ENCODE measurements around the gene SMOC2.

SMOC2 gene

DNA sequence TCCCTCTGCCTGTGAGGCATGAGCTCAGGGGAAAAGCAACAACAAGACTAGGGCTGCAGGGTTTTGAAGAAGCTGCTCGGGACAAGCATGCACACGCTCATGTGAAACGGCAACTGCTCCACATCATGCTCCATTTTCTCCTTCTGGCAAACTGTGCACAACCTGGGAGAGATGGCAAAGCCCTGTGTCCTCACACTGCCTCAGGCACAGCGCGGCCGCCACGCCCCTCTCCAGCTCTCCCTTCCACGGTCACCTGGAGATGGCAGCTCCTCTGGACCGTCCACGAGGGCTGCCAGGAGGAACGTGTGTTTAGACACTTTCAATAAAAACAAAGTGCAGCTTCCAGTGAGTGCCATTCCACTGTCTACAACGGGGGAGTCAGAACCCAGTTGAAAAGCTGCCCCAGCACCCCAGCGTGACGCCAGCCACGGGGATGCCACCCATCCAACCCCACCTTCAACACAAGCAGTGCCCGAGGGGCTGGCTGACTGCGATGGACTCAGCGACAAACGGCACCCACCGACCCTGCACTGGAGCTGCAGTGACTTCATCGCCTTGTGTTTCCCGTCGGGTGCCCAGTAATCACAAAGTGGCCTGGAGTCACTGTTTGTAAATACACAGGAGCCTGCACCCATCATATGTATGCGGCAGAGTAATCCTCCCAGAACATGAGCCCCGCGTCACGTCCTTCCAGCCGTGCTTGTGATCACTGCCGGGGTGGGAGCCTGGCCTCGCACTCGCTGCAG lies 16.1 kb downstream of the SMOC2 start:
- Histone ChIP-seq H3K27me3 (ENCODE audit: low read depth, low read length) (no peaks in the 10 kb centered on the region), H3K4me2 (ENCODE audit: low read length) (no peak overlapping the region), H3K4me3 (ENCODE audit: low read length) (no peak overlapping the region), H3K36me3 (replicated peaks; ENCODE audit: low read depth, low read length) (no peaks in the 10 kb centered on the region), H2AFZ (ENCODE audit: low read depth, low read length) (no peak overlapping the region), H4K20me1 (ENCODE audit: insufficient read depth, low read length) (no peaks in the 10 kb centered on the region), H3K9me3 (ENCODE audit: insufficient read depth, low read length) (no peaks in the 10 kb centered on the region), H3K27ac (ENCODE audit: low read length) (no peak overlapping the region), H3K79me2 (ENCODE audit: low read length) (no peaks in the 10 kb centered on the region), H3K9ac (ENCODE audit: low read length) (no peak overlapping the region), H3K4me1 (ENCODE audit: low read length) (no peaks in the 10 kb centered on the region)
- TF ChIP-seq EZH2phosphoT487 (IDR thresholded peaks at IDR 0.05; ENCODE audit: low read depth) = no peak
- TF ChIP-seq, protein P1, sequence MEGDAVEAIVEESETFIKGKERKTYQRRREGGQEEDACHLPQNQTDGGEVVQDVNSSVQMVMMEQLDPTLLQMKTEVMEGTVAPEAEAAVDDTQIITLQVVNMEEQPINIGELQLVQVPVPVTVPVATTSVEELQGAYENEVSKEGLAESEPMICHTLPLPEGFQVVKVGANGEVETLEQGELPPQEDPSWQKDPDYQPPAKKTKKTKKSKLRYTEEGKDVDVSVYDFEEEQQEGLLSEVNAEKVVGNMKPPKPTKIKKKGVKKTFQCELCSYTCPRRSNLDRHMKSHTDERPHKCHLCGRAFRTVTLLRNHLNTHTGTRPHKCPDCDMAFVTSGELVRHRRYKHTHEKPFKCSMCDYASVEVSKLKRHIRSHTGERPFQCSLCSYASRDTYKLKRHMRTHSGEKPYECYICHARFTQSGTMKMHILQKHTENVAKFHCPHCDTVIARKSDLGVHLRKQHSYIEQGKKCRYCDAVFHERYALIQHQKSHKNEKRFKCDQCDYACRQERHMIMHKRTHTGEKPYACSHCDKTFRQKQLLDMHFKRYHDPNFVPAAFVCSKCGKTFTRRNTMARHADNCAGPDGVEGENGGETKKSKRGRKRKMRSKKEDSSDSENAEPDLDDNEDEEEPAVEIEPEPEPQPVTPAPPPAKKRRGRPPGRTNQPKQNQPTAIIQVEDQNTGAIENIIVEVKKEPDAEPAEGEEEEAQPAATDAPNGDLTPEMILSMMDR (IDR thresholded peaks at IDR 0.05; ENCODE audit: low read depth, low read length) = no peak

- Histone ChIP-seq H3K4me2 (ENCODE audit: low read length) (no peak overlapping the region), H3K4me1 (ENCODE audit: low read length) (no peaks in the 10 kb centered on the region), H3K4me3 (ENCODE audit: low read length) (no peak overlapping the region), H4K20me1 (ENCODE audit: insufficient read depth, low read length) (no peaks in the 10 kb centered on the region), H3K9me3 (ENCODE audit: insufficient read depth, low read length) (no peaks in the 10 kb centered on the region), H3K27ac (ENCODE audit: low read length) (no peak overlapping the region), H3K79me2 (ENCODE audit: low read length) (no peaks in the 10 kb centered on the region), H3K36me3 (replicated peaks; ENCODE audit: low read depth, low read length) (no peaks in the 10 kb centered on the region), H2AFZ (ENCODE audit: low read depth, low read length) (no peak overlapping the region), H3K27me3 (ENCODE audit: low read depth, low read length) (no peaks in the 10 kb centered on the region), H3K9ac (ENCODE audit: low read length) (no peak overlapping the region)
- TF ChIP-seq EZH2phosphoT487 (IDR thresholded peaks at IDR 0.05; ENCODE audit: low read depth) = no peak
- TF ChIP-seq, protein P1 (IDR thresholded peaks at IDR 0.05; ENCODE audit: low read depth, low read length) = no peak
Observed at GRCh38 chr6:168457653-168457934, 16.6 kb downstream of the SMOC2 start.

DNA sequence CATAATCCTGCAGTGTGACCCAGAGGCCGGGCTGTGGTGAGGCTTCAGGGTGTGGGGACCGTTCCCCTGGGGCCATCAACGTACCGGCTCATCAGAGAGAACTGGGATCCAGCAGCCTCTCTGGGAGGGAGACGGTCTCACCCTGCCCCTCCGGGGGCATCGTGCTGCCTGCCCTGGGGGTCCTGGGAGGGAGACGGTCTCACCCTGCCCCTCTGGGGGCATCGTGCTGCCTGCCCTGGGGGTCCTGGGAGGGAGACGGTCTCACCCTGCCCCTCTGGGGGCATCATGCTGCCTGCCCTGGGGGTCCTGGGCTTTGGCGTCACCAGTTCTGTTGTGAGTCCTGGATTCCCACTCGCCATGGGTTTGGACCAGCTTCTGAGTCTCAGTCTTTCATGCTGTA lies 17.1 kb downstream of the SMOC2 start:
- TF ChIP-seq, protein P1 (IDR thresholded peaks at IDR 0.05; ENCODE audit: low read depth, low read length) = no peak
- TF ChIP-seq EZH2phosphoT487 (IDR thresholded peaks at IDR 0.05; ENCODE audit: low read depth) = no peak
- H3K9me3 ChIP-seq (ENCODE audit: insufficient read depth, low read length) = no peaks in the 10 kb centered on the region
- no peaks in the 10 kb centered on the region for H3K36me3 ChIP-seq (replicated peaks; ENCODE audit: low read depth, low read length)
- no peak overlapping the region for H3K27ac ChIP-seq (ENCODE audit: low read length)
- no peaks in the 10 kb centered on the region for H3K27me3 ChIP-seq (ENCODE audit: low read depth, low read length)
- H3K4me1 ChIP-seq (ENCODE audit: low read length) = no peaks in the 10 kb centered on the region
- H2AFZ ChIP-seq (ENCODE audit: low read depth, low read length) = no peak overlapping the region
- no peak overlapping the region for H3K4me2 ChIP-seq (ENCODE audit: low read length)
- H3K4me3 ChIP-seq (ENCODE audit: low read length) = no peak overlapping the region
- H3K9ac ChIP-seq (ENCODE audit: low read length) = no peak overlapping the region
- no peaks in the 10 kb centered on the region for H3K79me2 ChIP-seq (ENCODE audit: low read length)
- H4K20me1 ChIP-seq (ENCODE audit: insufficient read depth, low read length) = no peaks in the 10 kb centered on the region

DNA sequence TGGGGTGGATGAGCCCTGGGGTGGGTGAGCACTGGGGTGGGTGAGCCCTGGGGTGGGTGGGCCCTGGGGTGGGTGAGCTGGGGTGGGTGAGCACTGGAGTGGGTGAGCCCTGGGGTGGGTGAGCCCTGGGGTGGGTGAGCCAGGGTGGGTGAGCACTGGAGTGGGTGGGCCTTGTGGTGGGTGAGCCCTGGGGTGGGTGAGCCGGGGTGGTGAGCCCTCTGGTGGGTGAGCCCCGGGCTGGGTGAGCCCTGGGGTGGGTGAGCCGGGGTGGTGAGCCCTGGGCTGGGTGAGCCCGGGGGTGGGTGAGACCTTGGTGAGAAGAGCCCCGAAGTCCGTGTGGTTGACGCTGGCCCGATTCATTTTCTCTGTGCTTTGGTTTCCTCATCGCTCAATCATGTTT lies 18.6 kb downstream of the SMOC2 start:
- Histone ChIP-seq H3K27me3 (ENCODE audit: low read depth, low read length) (no peaks in the 10 kb centered on the region), H3K36me3 (replicated peaks; ENCODE audit: low read depth, low read length) (no peaks in the 10 kb centered on the region), H3K9me3 (ENCODE audit: insufficient read depth, low read length) (no peaks in the 10 kb centered on the region), H3K4me1 (ENCODE audit: low read length) (no peaks in the 10 kb centered on the region), H4K20me1 (ENCODE audit: insufficient read depth, low read length) (no peaks in the 10 kb centered on the region), H3K9ac (ENCODE audit: low read length) (no peak overlapping the region), H3K4me2 (ENCODE audit: low read length) (no peak overlapping the region), H3K79me2 (ENCODE audit: low read length) (no peaks in the 10 kb centered on the region), H2AFZ (ENCODE audit: low read depth, low read length) (no peak overlapping the region), H3K4me3 (ENCODE audit: low read length) (no peak overlapping the region), H3K27ac (ENCODE audit: low read length) (no peak overlapping the region)
- TF ChIP-seq EZH2phosphoT487 (IDR thresholded peaks at IDR 0.05; ENCODE audit: low read depth) = no peak
- TF ChIP-seq, protein P1 (IDR thresholded peaks at IDR 0.05; ENCODE audit: low read depth, low read length) = no peak

All from OCI-LY3 (cell line).